GM23338 (cell line): ENCODE measurements around the gene MMP25. TPM values are rescaled to one million over a fixed set of nuclear protein-coding genes. Genes with fewer than 3 reads are reported as not detected.

Experiments
- ATAC-seq: fragments of 200-7000 bp; cut with Tn5 transposase; 3 replicates; pipeline ENCODE4 v1.9.1; 2020
- DNase-seq: peaks from one replicate; pipeline ENCODE4 v3.0.0-alpha.2; 2015; ENCODE audit warnings: low spot score
- H2AFZ ChIP-seq: fragments of 200-600 bp; sonication (generic); 2 replicates; pipeline ENCODE4 v1.8.0; 2016; ENCODE audit warnings: antibody characterized with exemption, mild to moderate bottlenecking, moderate library complexity
- H3F3A ChIP-seq: fragments of 200-600 bp; sonication (generic); replicated peaks from 2 replicates; pipeline ENCODE4 v1.8.0; 2017; ENCODE audit warnings: antibody characterized with exemption, mixed run types, low read depth
- H3K27ac ChIP-seq: fragments of 200-600 bp; sonication (generic); 2 replicates; pipeline ENCODE4 v1.6.1; 2016; ENCODE audit warnings: low read depth
- H3K27me3 ChIP-seq: fragments of 200-600 bp; sonication (generic); 2 replicates; pipeline ENCODE4 v1.8.0; 2016; ENCODE audit warnings: mild to moderate bottlenecking, mixed run types, moderate library complexity; ENCODE audit not compliant: insufficient read depth
- H3K36me3 ChIP-seq: fragments of 200-600 bp; sonication (generic); 2 replicates; pipeline ENCODE4 v1.8.0; 2016; ENCODE audit warnings: mild to moderate bottlenecking; ENCODE audit not compliant: insufficient read depth
- H3K4me1 ChIP-seq: fragments of 200-600 bp; sonication (generic); 2 replicates; pipeline ENCODE4 v1.8.0; 2016; ENCODE audit warnings: mild to moderate bottlenecking, moderate library complexity; ENCODE audit not compliant: insufficient read depth
- H3K4me2 ChIP-seq: fragments of 200-600 bp; sonication (generic); 2 replicates; pipeline ENCODE4 v1.7.1; 2017; ENCODE audit warnings: mixed run types
- H3K4me3 ChIP-seq: fragments of 200-600 bp; sonication (generic); 2 replicates; pipeline ENCODE4 v1.6.1; 2016; ENCODE audit warnings: mixed run types
- H3K79me2 ChIP-seq: fragments of 200-600 bp; sonication (generic); replicated peaks from 2 replicates; pipeline ENCODE4 v1.8.0; 2017; ENCODE audit warnings: mild to moderate bottlenecking; ENCODE audit not compliant: insufficient read depth
- H3K9me2 ChIP-seq: fragments of 200-600 bp; sonication (generic); 2 replicates; pipeline ENCODE4 v1.8.0; 2017; ENCODE audit not compliant: insufficient read depth
- H4K20me1 ChIP-seq: fragments of 200-600 bp; sonication (generic); replicated peaks from 2 replicates; pipeline ENCODE4 v1.8.0; 2017; ENCODE audit warnings: mild to moderate bottlenecking; ENCODE audit not compliant: insufficient read depth
- H3K27ac Mint-ChIP-seq: 2 replicates; pipeline ENCODE4 v1.8.0; 2020; ENCODE audit warnings: inconsistent platforms, mild to moderate bottlenecking, moderate library complexity, mixed read lengths
- H3K27me3 Mint-ChIP-seq: 3 replicates; pipeline ENCODE4 v1.8.0; 2022; ENCODE audit warnings: low read depth, mild to moderate bottlenecking, moderate library complexity, mixed read lengths, inconsistent platforms; ENCODE audit not compliant: insufficient read depth, poor library complexity
- H3K36me3 Mint-ChIP-seq: 3 replicates; pipeline ENCODE4 v1.8.0; 2021; ENCODE audit warnings: low read depth, mild to moderate bottlenecking, inconsistent platforms, moderate library complexity, mixed read lengths
- H3K4me1 Mint-ChIP-seq: 3 replicates; pipeline ENCODE4 v1.8.0; 2020; ENCODE audit warnings: mild to moderate bottlenecking, inconsistent platforms, mixed read lengths
- H3K4me3 Mint-ChIP-seq: 3 replicates; pipeline ENCODE4 v1.8.0; 2021; ENCODE audit warnings: moderate library complexity, mild to moderate bottlenecking, inconsistent platforms, mixed read lengths
- H3K9me3 Mint-ChIP-seq: 3 replicates; pipeline ENCODE4 v1.8.0; 2020; ENCODE audit warnings: moderate library complexity, mild to moderate bottlenecking, inconsistent platforms, mixed read lengths
- CTCF ChIP-seq, 2 experiments: fragments of 200-600 bp in 1 of 2; sonication (generic) in 1 of 2; conservative IDR thresholded peaks; 2 replicates each; pipeline versions ENCODE4 v1.5.1 to v1.6.1; 2016 to 2017; ENCODE audit warnings: antibody characterized with exemption in 2 of 2, low read depth in 2 of 2, mild to moderate bottlenecking in 2 of 2, moderate library complexity in 1 of 2
- ETS1 ChIP-seq: IDR thresholded peaks from 2 replicates; pipeline ENCODE4 v1.6.1; 2016; ENCODE audit warnings: antibody characterized with exemption
- REST ChIP-seq: IDR thresholded peaks from one replicate; pipeline ENCODE4 v1.6.1; 2018; ENCODE audit warnings: antibody characterized with exemption; ENCODE audit not compliant: unreplicated experiment
- ZNF114 ChIP-seq: fragments of 250-450 bp; sonication (Bioruptor Pico); IDR thresholded peaks from 2 replicates; pipeline ENCODE4 v1.5.0; 2020; ENCODE audit warnings: mild to moderate bottlenecking, moderate library complexity
- polyA plus RNA-seq: library from polyadenylated mRNA; unstranded; fragments of >200 nt; fragmentation: Nextera tagmentation; extraction: Ambion mirVana; gene quantifications from 2 replicates; pipeline ENCODE4 v1.2.1, GENCODE V29; 2016
- total RNA-seq: library from RNA; depleted of rRNA; stranded (reverse); fragments of >200 nt; shearing (Covaris generic); gene quantifications from 2 replicates; pipeline ENCODE4 v1.2.3, GENCODE V29; 2014

Gene MMP25
- total and polyA plus RNA-seq, 2 experiments from 2014 or later = 7.7 to 15.9 TPM

- no peaks in the 10 kb centered on the region for H3K36me3 ChIP-seq
- ATAC-seq = peak; percentile 27
- H2AFZ ChIP-seq = no peak overlapping the region
- peaks cover 30% of the 10 kb centered on the region for H3K4me1 Mint-ChIP-seq
- peaks cover 27% of the 10 kb centered on the region for H4K20me1 ChIP-seq
- H3K27ac ChIP-seq = peak overlapping the region; percentile 99
- H3K79me2 ChIP-seq = peaks cover 30% of the 10 kb centered on the region
- TF ChIP-seq CTCF (conservative IDR thresholded peaks at IDR 0.05; ENCODE audit: low read depth in 2 of 2) (peak; percentile 54 to 72), ZNF114 (CRISPR knock-in tag) (no peak)
- H3K4me2 ChIP-seq = peak overlapping the region; percentile 97
- H3K36me3 Mint-ChIP-seq = peaks cover 40% of the 10 kb centered on the region
- DNase-seq = peak; percentile 97
- H3K9me2 ChIP-seq = no peaks in the 10 kb centered on the region
- H3K4me3 Mint-ChIP-seq = peak overlapping the region; percentile 96
- H3K27me3 ChIP-seq = no peaks in the 10 kb centered on the region; the same call in 1 of the 2 replicates
- H3K4me1 ChIP-seq = peaks cover 36% of the 10 kb centered on the region
- peaks cover 46% of the 10 kb centered on the region for H3K27me3 Mint-ChIP-seq
- H3K4me3 ChIP-seq = peak overlapping the region; percentile 85
- H3K9me3 Mint-ChIP-seq = peaks cover 5% of the 10 kb centered on the region; the same call in 2 of the 3 replicates
- H3K27ac Mint-ChIP-seq = peak overlapping the region; percentile 98
- peaks cover 54% of the 10 kb centered on the region for H3F3A ChIP-seq
Measured at GRCh38 chr16:3021449-3022207, 24.7 kb upstream of the MMP25 start.

GRCh38 chr16:3022208-3022683, 24.1 kb upstream of the MMP25 start:
- no peaks in the 10 kb centered on the region; the same call in 1 of the 2 replicates for H3K27me3 ChIP-seq
- Mint-ChIP-seq H3K36me3 (peaks cover 40% of the 10 kb centered on the region), H3K4me1 (peaks cover 27% of the 10 kb centered on the region), H3K27ac (peak overlapping the region; percentile 98), H3K4me3 (peak overlapping the region; percentile 96), H3K27me3 (peaks cover 48% of the 10 kb centered on the region), H3K9me3 (peaks cover under 1% of the 10 kb centered on the region; the same call in 2 of the 3 replicates)
- no peaks in the 10 kb centered on the region for H3K9me2 ChIP-seq
- no peaks in the 10 kb centered on the region for H3K36me3 ChIP-seq
- H3K27ac ChIP-seq = peak overlapping the region; percentile 99
- peak overlapping the region; percentile 97 for H3K4me2 ChIP-seq
- DNase-seq (peak; percentile 91), ATAC-seq (peak; percentile 1)
- peaks cover 24% of the 10 kb centered on the region for H3K79me2 ChIP-seq
- H3K4me1 ChIP-seq = peaks cover 32% of the 10 kb centered on the region
- peaks cover 21% of the 10 kb centered on the region for H4K20me1 ChIP-seq
- peak overlapping the region; percentile 85 for H3K4me3 ChIP-seq
- H2AFZ ChIP-seq = no peak overlapping the region
- peaks cover 54% of the 10 kb centered on the region for H3F3A ChIP-seq
- TF ChIP-seq ETS1 = no peak
- TF ChIP-seq REST = no peak
- TF ChIP-seq ZNF114 (CRISPR knock-in tag) = no peak
